EH (cell line): Measurements from ENCODE around the gene C10orf71.

Experiments
- DNase-seq: peaks from one replicate; pipeline ENCODE4 v3.0.0-alpha.2; 2015; ENCODE audit warnings: low read depth

Gene C10orf71

GRCh38 chr10:49298983-49299815 lies at the start of gene C10orf71:
Gene C10orf71 (plus strand): TSS chr10:49299170. CDS start chr10:49322546, 23,376 bp downstream.
- DNase-seq: no peak

GRCh38 chr10:49252313-49253034 lies 46.5 kb upstream of the C10orf71 start:
- no peak for DNase-seq

GRCh38 chr10:49253340-49253906 lies 45.5 kb upstream of the C10orf71 start:
- no peak for DNase-seq

- no peak for DNase-seq
Measured at GRCh38 chr10:49254150-49254549, 44.8 kb upstream of the C10orf71 start.

- no peak for DNase-seq
Measured at GRCh38 chr10:49254556-49255318, 44.2 kb upstream of the C10orf71 start.

- no peak for DNase-seq
Measured at GRCh38 chr10:49255883-49256282, 43.1 kb upstream of the C10orf71 start.

GRCh38 chr10:49257154-49257553 lies 41.8 kb upstream of the C10orf71 start:
- DNase-seq: no peak

GRCh38 chr10:49257626-49258349 lies 41.2 kb upstream of the C10orf71 start:
- no peak for DNase-seq

- DNase-seq: no peak
Measured at GRCh38 chr10:49258350-49258683, 40.7 kb upstream of the C10orf71 start.

GRCh38 chr10:49260644-49261296 lies 38.2 kb upstream of the C10orf71 start:
- DNase-seq: no peak

- DNase-seq: no peak
Measured at GRCh38 chr10:49263591-49263990, 35.4 kb upstream of the C10orf71 start.

- no peak for DNase-seq
Measured at GRCh38 chr10:49264177-49264677, 34.7 kb upstream of the C10orf71 start.

- no peak for DNase-seq
Measured at GRCh38 chr10:49265885-49266284, 33.1 kb upstream of the C10orf71 start.

GRCh38 chr10:49268185-49268584 lies 30.8 kb upstream of the C10orf71 start:
- DNase-seq: no peak

GRCh38 chr10:49269523-49269922 lies 29.4 kb upstream of the C10orf71 start:
- no peak for DNase-seq

- no peak for DNase-seq
Measured at GRCh38 chr10:49270565-49270964, 28.4 kb upstream of the C10orf71 start.

- DNase-seq: no peak
Measured at GRCh38 chr10:49271346-49271745, 27.6 kb upstream of the C10orf71 start.

GRCh38 chr10:49272251-49273081 lies 26.5 kb upstream of the C10orf71 start:
- peak; percentile 34 for DNase-seq

- no peak for DNase-seq
Measured at GRCh38 chr10:49273082-49273465, 25.9 kb upstream of the C10orf71 start.

- no peak for DNase-seq
Measured at GRCh38 chr10:49273626-49274025, 25.3 kb upstream of the C10orf71 start.
